Subcutaneous adipose tissue (tissue), 4 donors: Measurements from ENCODE around the gene ADGRG2. TPM values are rescaled to one million over a fixed set of nuclear protein-coding genes. Genes with fewer than 3 reads are reported as not detected.

Source experiments
- CTCF ChIP-seq: fragments of 450-650 bp; IDR thresholded peaks from one replicate; pipeline ENCODE4 v1.5.1; 2016; ENCODE audit warnings: low read depth, mild to moderate bottlenecking, control low read depth, antibody characterized with exemption, moderate library complexity
- total RNA-seq, 4 donors: library from RNA; depleted of rRNA; stranded (reverse); fragments of >200 nt; gene quantifications; one replicate each; pipeline ENCODE4 v1.1.0, GENCODE V29; 2016

The ADGRG2 gene
- total RNA-seq, 4 donors from 2014 or later: 1.1 to 6.8 (median 3.8) TPM

- no peak for TF ChIP-seq CTCF
Measured at GRCh38 chrX:18956303-18957032, 165.8 kb downstream of the ADGRG2 start.

GRCh38 chrX:18955676-18956075 lies 166.6 kb downstream of the ADGRG2 start:
- TF ChIP-seq CTCF: no peak

- TF ChIP-seq CTCF: no peak
Measured at GRCh38 chrX:18951032-18951431, 171.2 kb downstream of the ADGRG2 start.

- TF ChIP-seq CTCF: no peak
Measured at GRCh38 chrX:18949944-18950301, 172.3 kb downstream of the ADGRG2 start.

- TF ChIP-seq CTCF: no peak
Measured at GRCh38 chrX:18949291-18949943, 172.9 kb downstream of the ADGRG2 start.

- no peak for TF ChIP-seq CTCF
Measured at GRCh38 chrX:18946611-18947010, 175.7 kb downstream of the ADGRG2 start.

- no peak for TF ChIP-seq CTCF
Measured at GRCh38 chrX:18946157-18946556, 176.1 kb downstream of the ADGRG2 start.
